NCI-H446 treated with DMSO at 0.1 percent for 48 hours (cell line): ENCODE data around the gene TCEA2.

Experiments
- DNase-seq: peaks from one replicate; lab custom pipeline; 2025; lab: John Stamatoyannopoulos, UW

Gene TCEA2

GRCh38 chr20:64093013-64093503, 30.1 kb downstream of the TCEA2 start:
- DNase-seq: no peak

- DNase-seq: no peak
These were observed 32.5 kb downstream of the TCEA2 start for GRCh38 chr20:64095455-64095854.

- DNase-seq: no peak
These were observed 32.9 kb downstream of the TCEA2 start for GRCh38 chr20:64095927-64096326.

GRCh38 chr20:64096535-64096934, 33.5 kb downstream of the TCEA2 start:
- DNase-seq: no peak

GRCh38 chr20:64098471-64099013, 35.5 kb downstream of the TCEA2 start:
- no peak for DNase-seq

GRCh38 chr20:64099086-64099786, 36.2 kb downstream of the TCEA2 start:
- DNase-seq: peak; percentile 44

GRCh38 chr20:64099880-64100565, 37.0 kb downstream of the TCEA2 start:
- DNase-seq: no peak

GRCh38 chr20:64100566-64100888, 37.5 kb downstream of the TCEA2 start:
- no peak for DNase-seq

- no peak for DNase-seq
These were observed 38.1 kb downstream of the TCEA2 start for GRCh38 chr20:64100946-64101688.

GRCh38 chr20:64101731-64102621, 39.0 kb downstream of the TCEA2 start:
- no peak for DNase-seq

- DNase-seq: no peak
These were observed 39.8 kb downstream of the TCEA2 start for GRCh38 chr20:64102647-64103354.

- no peak for DNase-seq
These were observed 41.1 kb downstream of the TCEA2 start for GRCh38 chr20:64103871-64104666.

- DNase-seq: no peak
These were observed 41.9 kb downstream of the TCEA2 start for GRCh38 chr20:64104667-64105451.

GRCh38 chr20:64105846-64106434, 42.9 kb downstream of the TCEA2 start:
- no peak for DNase-seq

- no peak for DNase-seq
These were observed 43.5 kb downstream of the TCEA2 start for GRCh38 chr20:64106435-64106961.

GRCh38 chr20:64106981-64107735, 44.2 kb downstream of the TCEA2 start, which contains the start of gene NPBWR2:
Gene NPBWR2 (minus strand): TSS chr20:64107565. CDS start chr20:64106831, 734 bp downstream.
- DNase-seq: no peak

- no peak for DNase-seq
These were observed 44.9 kb downstream of the TCEA2 start for GRCh38 chr20:64107736-64108457.
